Measurements from ENCODE around the gene KBTBD2. TPM values are rescaled to one million over a fixed set of nuclear protein-coding genes. Genes with fewer than 3 reads are reported as not detected.
"Not testable (repeated sequence)": the region's sequence is repeated elsewhere in the genome, so short reads cannot be mapped to it uniquely, and the experiment has no call there.

KBTBD2 gene
- total RNA-seq, 1 donor from 2014 or later, result 41.3 TPM

DNA sequence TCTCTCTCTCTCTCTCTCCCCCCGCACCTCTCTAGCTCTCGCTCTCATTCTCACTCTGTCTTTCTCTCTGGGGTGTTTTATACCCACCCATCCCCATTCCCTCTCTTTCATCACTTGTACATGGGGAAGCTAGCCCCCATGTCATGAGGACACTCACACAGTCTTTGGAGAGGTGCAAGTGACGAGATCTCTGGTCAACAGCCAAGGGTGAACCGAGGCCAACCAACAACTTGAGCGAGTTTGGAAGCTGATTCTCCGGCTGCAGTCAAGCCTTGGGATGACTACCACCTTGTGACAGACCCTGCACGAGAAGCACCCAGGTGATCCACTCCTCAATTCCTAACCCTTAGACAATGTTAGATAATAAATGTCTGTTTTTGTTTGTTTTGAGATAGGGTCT lies 10.1 kb upstream of the KBTBD2 start:
- no peaks in the 10 kb centered on the region for H3K4me1 Mint-ChIP-seq (ENCODE audit: low read depth, unreplicated experiment)
- no peaks in the 10 kb centered on the region for H3K9me3 Mint-ChIP-seq (ENCODE audit: unreplicated experiment)
- no peak overlapping the region for H3K27ac Mint-ChIP-seq (ENCODE audit: unreplicated experiment)
- no peaks in the 10 kb centered on the region for H3K36me3 Mint-ChIP-seq (ENCODE audit: unreplicated experiment)
- no peak overlapping the region for H3K4me3 Mint-ChIP-seq (ENCODE audit: unreplicated experiment)
- no peak for DNase-seq
- H3K27me3 Mint-ChIP-seq (ENCODE audit: unreplicated experiment), result no peaks in the 10 kb centered on the region
- TF ChIP-seq, protein P1, sequence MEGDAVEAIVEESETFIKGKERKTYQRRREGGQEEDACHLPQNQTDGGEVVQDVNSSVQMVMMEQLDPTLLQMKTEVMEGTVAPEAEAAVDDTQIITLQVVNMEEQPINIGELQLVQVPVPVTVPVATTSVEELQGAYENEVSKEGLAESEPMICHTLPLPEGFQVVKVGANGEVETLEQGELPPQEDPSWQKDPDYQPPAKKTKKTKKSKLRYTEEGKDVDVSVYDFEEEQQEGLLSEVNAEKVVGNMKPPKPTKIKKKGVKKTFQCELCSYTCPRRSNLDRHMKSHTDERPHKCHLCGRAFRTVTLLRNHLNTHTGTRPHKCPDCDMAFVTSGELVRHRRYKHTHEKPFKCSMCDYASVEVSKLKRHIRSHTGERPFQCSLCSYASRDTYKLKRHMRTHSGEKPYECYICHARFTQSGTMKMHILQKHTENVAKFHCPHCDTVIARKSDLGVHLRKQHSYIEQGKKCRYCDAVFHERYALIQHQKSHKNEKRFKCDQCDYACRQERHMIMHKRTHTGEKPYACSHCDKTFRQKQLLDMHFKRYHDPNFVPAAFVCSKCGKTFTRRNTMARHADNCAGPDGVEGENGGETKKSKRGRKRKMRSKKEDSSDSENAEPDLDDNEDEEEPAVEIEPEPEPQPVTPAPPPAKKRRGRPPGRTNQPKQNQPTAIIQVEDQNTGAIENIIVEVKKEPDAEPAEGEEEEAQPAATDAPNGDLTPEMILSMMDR (IDR thresholded peaks at IDR 0.05; ENCODE audit: partially characterized antibody, unreplicated experiment), result no peak

- Mint-ChIP-seq H3K4me1 (ENCODE audit: low read depth, unreplicated experiment) (no peaks in the 10 kb centered on the region), H3K36me3 (ENCODE audit: unreplicated experiment) (no peaks in the 10 kb centered on the region), H3K4me3 (ENCODE audit: unreplicated experiment) (no peak overlapping the region), H3K27me3 (ENCODE audit: unreplicated experiment) (no peaks in the 10 kb centered on the region), H3K27ac (ENCODE audit: unreplicated experiment) (no peak overlapping the region), H3K9me3 (ENCODE audit: unreplicated experiment) (no peaks in the 10 kb centered on the region)
- TF ChIP-seq, protein P1 (IDR thresholded peaks at IDR 0.05; ENCODE audit: partially characterized antibody, unreplicated experiment), result no peak
- DNase-seq, result no peak
Measured at GRCh38 chr7:32900433-32900995, 9.0 kb upstream of the KBTBD2 start.

DNA sequence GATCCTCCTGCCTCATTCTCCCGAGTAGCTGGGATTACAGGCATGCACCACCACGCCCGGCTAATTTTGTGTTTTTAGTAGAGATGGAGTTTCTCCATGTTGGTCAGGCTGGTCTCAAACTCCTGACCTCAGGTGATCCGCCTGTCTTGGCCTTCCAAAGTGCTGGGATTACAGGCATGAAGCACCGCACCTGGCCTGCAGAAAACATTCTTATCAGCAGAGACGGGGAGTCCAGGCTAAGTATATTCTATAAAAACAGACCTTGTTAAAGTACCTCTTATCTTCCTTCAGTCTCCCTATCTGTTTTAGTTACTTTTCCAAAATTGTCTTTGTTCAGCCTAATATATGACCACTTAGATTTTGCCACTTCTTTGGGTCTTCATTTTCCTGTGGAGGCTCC lies 5.8 kb upstream of the KBTBD2 start:
- not testable (repeated sequence) for H3K4me1 Mint-ChIP-seq (ENCODE audit: low read depth, unreplicated experiment); DNase-seq; H3K4me3 Mint-ChIP-seq (ENCODE audit: unreplicated experiment); H3K9me3 Mint-ChIP-seq (ENCODE audit: unreplicated experiment); H3K27me3 Mint-ChIP-seq (ENCODE audit: unreplicated experiment); H3K27ac Mint-ChIP-seq (ENCODE audit: unreplicated experiment); H3K36me3 Mint-ChIP-seq (ENCODE audit: unreplicated experiment)

DNA sequence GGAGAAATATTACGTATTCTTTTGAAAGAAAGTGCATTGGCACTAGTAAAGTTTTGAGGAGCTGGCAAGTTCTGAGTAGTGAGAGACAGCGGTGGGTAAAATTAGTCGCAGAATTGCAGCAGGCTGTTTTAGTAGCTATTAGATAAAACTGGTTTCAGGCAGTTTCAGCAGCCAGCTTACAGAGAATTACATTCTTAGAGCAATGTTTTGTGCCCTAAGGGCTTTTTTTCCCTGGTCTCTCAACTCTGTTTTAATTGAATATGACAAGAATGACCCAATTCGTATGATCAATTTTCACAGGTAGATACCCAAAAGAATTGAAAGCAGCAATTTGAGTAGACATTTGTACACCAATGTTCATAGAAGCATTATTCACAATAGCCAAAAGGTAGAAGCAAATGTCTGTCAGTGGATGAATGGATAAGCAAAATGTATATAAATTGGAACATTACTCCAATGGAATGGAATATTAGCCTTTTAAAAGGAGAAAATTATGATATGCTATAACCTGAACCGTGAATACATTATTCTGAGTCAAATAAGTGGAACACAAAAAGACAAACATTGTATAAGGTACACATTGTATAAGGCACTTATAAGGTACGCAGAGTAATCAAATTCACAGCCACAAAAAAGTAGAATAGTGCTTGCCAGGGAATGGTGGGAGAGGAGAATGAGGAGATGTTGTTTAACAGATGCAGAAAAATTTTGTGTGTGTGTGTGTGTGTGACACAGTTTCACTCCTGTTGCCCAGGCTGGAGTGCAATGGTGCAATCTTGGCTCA lies 5.2 kb upstream of the KBTBD2 start:
- peaks cover 3% of the 10 kb centered on the region for H3K9me3 Mint-ChIP-seq (ENCODE audit: unreplicated experiment)
- peaks cover 9% of the 10 kb centered on the region for H3K4me1 Mint-ChIP-seq (ENCODE audit: low read depth, unreplicated experiment)
- no peaks in the 10 kb centered on the region for H3K36me3 Mint-ChIP-seq (ENCODE audit: unreplicated experiment)
- no peak overlapping the region for H3K4me3 Mint-ChIP-seq (ENCODE audit: unreplicated experiment)
- TF ChIP-seq, protein P1 (IDR thresholded peaks at IDR 0.05; ENCODE audit: partially characterized antibody, unreplicated experiment), result no peak
- H3K27ac Mint-ChIP-seq (ENCODE audit: unreplicated experiment), result no peak overlapping the region
- DNase-seq, result no peak
- H3K27me3 Mint-ChIP-seq (ENCODE audit: unreplicated experiment), result peaks cover 5% of the 10 kb centered on the region

GRCh38 chr7:32894171-32894570 lies 2.6 kb upstream of the KBTBD2 start:
- no peak for DNase-seq
- Mint-ChIP-seq H3K9me3 (ENCODE audit: unreplicated experiment) (peaks cover 14% of the 10 kb centered on the region), H3K27ac (ENCODE audit: unreplicated experiment) (no peak overlapping the region), H3K36me3 (ENCODE audit: unreplicated experiment) (no peaks in the 10 kb centered on the region), H3K4me1 (ENCODE audit: low read depth, unreplicated experiment) (peaks cover 18% of the 10 kb centered on the region), H3K4me3 (ENCODE audit: unreplicated experiment) (no peak overlapping the region), H3K27me3 (ENCODE audit: unreplicated experiment) (peaks cover 11% of the 10 kb centered on the region)
- TF ChIP-seq, protein P1 (IDR thresholded peaks at IDR 0.05; ENCODE audit: partially characterized antibody, unreplicated experiment), result no peak

Data from glutamatergic neuron (in vitro differentiated cells).